Ureter (tissue), 1 donor: Measurements from ENCODE around the gene CHMP2B. TPM values are rescaled to one million over a fixed set of nuclear protein-coding genes. Genes with fewer than 3 reads are reported as not detected.

Experiments
- total RNA-seq: library from RNA; stranded (reverse); gene quantifications from one replicate; pipeline ENCODE4 v1.2.4, GENCODE V29; 2023
- donor health status: DM: yes; HTN: yes; CAD: no.

CHMP2B gene
- total RNA-seq, 1 donor from 2014 or later = 49.7 TPM

Other genes with a start within 250 kb of the CHMP2B start
- 51.7 TPM for gene VGLL3, start 236.2 kb upstream of the CHMP2B start, total RNA-seq
- gene POU1F1, start 49.3 kb downstream of the CHMP2B start, total RNA-seq = not detected